ENCODE measurements around the gene SLC8A3.

- TF ChIP-seq CTCF (IDR thresholded peaks at IDR 0.05) (no peak), POLR2A (IDR thresholded peaks at IDR 0.05) (no peak)
These were observed 155.6 kb downstream of the SLC8A3 start for GRCh38 chr14:70033116-70033515.
